Effector memory CD4-positive, alpha-beta T cell (primary cell): ENCODE data around the gene ANTXR1.

ENCODE experiments used
- DNase-seq, 3 donors: peaks; one replicate each; pipeline ENCODE4 v3.0.0-alpha.2; 2020
- H3K27ac ChIP-seq: 2 replicates; pipeline ENCODE4 v1.7.0; 2013; ENCODE audit warnings: mild to moderate bottlenecking, low read length, moderate library complexity; ENCODE audit not compliant: insufficient read depth, poor library complexity, severe bottlenecking
- H3K27me3 ChIP-seq: replicated peaks from 2 replicates; pipeline ENCODE4 v1.7.0; 2013; ENCODE audit warnings: mild to moderate bottlenecking, low read length; ENCODE audit not compliant: insufficient read depth, control insufficient read depth, poor library complexity, severe bottlenecking
- H3K36me3 ChIP-seq: 2 replicates; pipeline ENCODE4 v1.7.0; 2013; ENCODE audit warnings: mild to moderate bottlenecking, low read length, moderate library complexity; ENCODE audit not compliant: control insufficient read depth, insufficient read depth
- H3K4me1 ChIP-seq: 2 replicates; pipeline ENCODE4 v1.7.0; 2013; ENCODE audit warnings: low read length, mild to moderate bottlenecking; ENCODE audit not compliant: control insufficient read depth, insufficient read depth, poor library complexity, severe bottlenecking
- H3K4me3 ChIP-seq: 2 replicates; pipeline ENCODE4 v1.7.0; 2013; ENCODE audit warnings: low read length, low read depth, mild to moderate bottlenecking; ENCODE audit not compliant: insufficient read depth, poor library complexity, severe bottlenecking
- H3K9me3 ChIP-seq: 2 replicates; pipeline ENCODE4 v1.7.0; 2013; ENCODE audit warnings: mild to moderate bottlenecking, low read length, moderate library complexity; ENCODE audit not compliant: control insufficient read depth

Gene ANTXR1

DNA sequence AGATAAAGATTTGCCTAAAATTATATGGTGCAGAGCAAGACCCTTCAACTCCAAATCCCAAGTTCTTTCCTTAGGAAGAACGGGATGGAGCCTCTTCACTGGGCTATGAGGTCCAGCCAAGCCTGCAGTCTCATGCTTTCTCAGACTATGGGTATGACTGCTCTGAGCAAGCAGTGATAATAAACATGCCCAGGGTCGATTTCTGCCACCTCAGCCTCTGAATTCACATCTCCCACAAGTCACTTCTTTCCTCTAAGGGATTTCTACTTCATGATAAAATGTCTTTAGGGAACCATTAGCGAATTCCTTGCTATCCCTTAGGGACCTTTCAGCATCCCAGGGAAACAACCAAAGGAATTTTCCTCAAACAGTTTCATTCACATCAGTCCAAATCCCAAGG, 279.3 kb downstream of the ANTXR1 start:
- DNase-seq = no peak
- H3K27ac ChIP-seq = no peak overlapping the region
- H3K36me3 ChIP-seq = no peaks in the 10 kb centered on the region
- no peaks in the 10 kb centered on the region for H3K9me3 ChIP-seq
- H3K27me3 ChIP-seq = no peaks in the 10 kb centered on the region
- no peaks in the 10 kb centered on the region for H3K4me1 ChIP-seq
- H3K4me3 ChIP-seq = no peak overlapping the region

DNA sequence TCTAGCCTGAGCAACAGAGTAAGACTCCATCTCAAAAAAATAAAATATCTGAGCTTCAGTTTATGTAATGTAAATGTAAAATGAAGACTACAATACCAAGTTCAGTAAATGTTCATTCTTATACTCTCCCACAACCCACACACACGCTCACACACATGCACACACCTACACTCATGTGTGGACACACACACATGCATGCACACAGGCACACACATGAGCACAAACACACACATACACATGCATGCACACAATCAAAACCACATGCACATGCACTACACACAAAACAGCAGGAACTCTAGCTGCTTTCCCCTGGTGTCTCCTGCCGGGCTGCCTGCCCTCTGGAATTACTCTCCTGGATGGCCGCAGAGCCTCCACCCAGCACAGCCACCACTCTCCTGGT, 283.4 kb downstream of the ANTXR1 start:
- no peaks in the 10 kb centered on the region for H3K9me3 ChIP-seq
- no peak overlapping the region for H3K4me3 ChIP-seq
- H3K27me3 ChIP-seq = no peaks in the 10 kb centered on the region
- H3K36me3 ChIP-seq = no peaks in the 10 kb centered on the region
- H3K4me1 ChIP-seq = no peaks in the 10 kb centered on the region
- H3K27ac ChIP-seq = no peak overlapping the region
- no peak for DNase-seq

DNA sequence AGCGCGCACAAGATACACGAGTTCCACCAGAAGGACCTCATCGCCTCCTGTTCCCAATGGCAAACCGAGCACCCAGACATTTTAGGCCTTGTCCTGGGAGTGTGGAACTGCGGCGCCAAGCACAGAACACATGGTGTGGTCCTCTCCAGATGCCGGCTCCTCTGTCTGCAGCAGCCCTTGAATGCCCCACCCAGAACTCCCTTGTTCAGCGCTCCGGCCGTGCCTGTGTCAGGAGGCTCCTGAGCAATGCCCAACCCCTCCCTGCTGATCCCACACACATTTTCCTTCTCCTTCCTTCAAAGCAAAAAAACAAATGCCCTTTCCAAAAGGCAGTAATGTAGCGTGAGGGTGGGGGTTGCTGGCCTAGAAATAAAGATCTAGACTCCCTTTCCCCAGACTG, 284.2 kb downstream of the ANTXR1 start:
- no peaks in the 10 kb centered on the region for H3K9me3 ChIP-seq
- no peak overlapping the region for H3K4me3 ChIP-seq
- H3K27me3 ChIP-seq = no peaks in the 10 kb centered on the region
- H3K4me1 ChIP-seq = no peaks in the 10 kb centered on the region
- H3K36me3 ChIP-seq = no peaks in the 10 kb centered on the region
- DNase-seq = no peak
- H3K27ac ChIP-seq = no peak overlapping the region

DNA sequence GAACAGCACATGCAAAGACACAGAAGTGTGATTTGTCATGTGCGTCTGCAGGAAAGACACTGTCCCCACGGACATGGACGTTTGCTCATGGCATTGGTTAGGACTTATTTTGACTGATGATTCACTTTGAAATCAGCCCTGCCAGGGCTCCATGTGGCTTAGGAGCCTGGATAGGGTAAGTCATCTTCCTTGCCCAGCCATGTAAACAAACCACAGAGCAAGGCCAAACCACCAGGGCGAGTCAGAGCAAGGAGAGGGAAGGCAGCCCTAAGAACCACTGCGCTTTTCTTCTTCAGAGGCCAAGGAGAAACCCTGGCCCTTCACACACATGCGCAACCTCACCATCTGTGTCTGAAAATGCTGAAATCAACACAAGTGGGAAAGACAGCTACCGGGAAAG, 285.3 kb downstream of the ANTXR1 start:
- H3K9me3 ChIP-seq = no peaks in the 10 kb centered on the region
- H3K36me3 ChIP-seq = no peaks in the 10 kb centered on the region
- H3K4me1 ChIP-seq = no peaks in the 10 kb centered on the region
- H3K4me3 ChIP-seq = no peak overlapping the region
- H3K27ac ChIP-seq = no peak overlapping the region
- no peak for DNase-seq
- H3K27me3 ChIP-seq = no peaks in the 10 kb centered on the region

DNA sequence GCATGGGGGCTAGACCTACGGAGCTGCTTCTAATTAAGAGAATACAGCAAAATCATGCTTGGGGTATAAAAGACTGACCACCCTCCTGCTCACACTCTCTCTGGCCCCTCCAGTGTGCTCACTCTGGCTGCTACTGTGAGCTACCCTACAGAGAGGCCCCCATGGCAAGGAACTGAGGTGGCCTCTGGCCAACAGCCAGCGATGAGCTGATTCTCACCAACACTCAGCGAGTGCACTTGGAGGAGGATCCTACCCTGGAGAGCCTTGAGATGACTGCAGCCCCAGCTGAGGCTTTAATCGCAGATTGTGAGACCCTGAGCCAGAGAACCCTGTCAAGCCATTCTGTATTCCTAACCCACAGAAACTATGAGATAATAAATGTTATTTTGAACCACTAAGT, 285.9 kb downstream of the ANTXR1 start:
- no peak for DNase-seq
- Histone ChIP-seq H3K36me3 (no peaks in the 10 kb centered on the region), H3K27ac (no peak overlapping the region), H3K27me3 (no peaks in the 10 kb centered on the region), H3K4me3 (no peak overlapping the region), H3K9me3 (no peaks in the 10 kb centered on the region), H3K4me1 (no peaks in the 10 kb centered on the region)
